Measurements from ENCODE around the gene XPNPEP1.

Gene XPNPEP1

DNA sequence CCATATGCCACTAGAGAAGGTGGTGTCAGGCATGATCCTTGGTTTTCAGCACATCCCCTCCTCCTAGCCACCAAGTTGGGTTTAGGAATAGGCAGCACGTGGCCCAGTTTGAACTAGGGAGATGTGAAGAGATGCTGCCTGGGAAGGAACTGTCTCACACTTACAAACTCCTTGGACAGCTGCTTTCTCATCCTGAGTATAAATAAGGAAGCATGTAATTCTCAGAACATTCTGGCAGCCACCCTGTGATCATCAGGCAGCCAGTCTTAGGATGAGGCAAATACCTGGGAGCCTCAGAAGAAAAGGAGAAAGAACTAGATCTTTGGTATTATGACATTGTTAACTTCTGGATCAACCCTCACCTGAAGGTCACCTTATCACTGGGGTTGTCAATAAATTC is 21.3 kb upstream of the XPNPEP1 start:
- no peak for ATAC-seq
- TF ChIP-seq, protein P1, sequence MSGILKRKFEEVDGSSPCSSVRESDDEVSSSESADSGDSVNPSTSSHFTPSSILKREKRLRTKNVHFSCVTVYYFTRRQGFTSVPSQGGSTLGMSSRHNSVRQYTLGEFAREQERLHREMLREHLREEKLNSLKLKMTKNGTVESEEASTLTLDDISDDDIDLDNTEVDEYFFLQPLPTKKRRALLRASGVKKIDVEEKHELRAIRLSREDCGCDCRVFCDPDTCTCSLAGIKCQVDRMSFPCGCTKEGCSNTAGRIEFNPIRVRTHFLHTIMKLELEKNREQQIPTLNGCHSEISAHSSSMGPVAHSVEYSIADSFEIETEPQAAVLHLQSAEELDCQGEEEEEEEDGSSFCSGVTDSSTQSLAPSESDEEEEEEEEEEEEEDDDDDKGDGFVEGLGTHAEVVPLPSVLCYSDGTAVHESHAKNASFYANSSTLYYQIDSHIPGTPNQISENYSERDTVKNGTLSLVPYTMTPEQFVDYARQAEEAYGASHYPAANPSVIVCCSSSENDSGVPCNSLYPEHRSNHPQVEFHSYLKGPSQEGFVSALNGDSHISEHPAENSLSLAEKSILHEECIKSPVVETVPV (CRISPR knock-in tag; IDR thresholded peaks at IDR 0.05) = no peak
- TF ChIP-seq, protein P2, sequence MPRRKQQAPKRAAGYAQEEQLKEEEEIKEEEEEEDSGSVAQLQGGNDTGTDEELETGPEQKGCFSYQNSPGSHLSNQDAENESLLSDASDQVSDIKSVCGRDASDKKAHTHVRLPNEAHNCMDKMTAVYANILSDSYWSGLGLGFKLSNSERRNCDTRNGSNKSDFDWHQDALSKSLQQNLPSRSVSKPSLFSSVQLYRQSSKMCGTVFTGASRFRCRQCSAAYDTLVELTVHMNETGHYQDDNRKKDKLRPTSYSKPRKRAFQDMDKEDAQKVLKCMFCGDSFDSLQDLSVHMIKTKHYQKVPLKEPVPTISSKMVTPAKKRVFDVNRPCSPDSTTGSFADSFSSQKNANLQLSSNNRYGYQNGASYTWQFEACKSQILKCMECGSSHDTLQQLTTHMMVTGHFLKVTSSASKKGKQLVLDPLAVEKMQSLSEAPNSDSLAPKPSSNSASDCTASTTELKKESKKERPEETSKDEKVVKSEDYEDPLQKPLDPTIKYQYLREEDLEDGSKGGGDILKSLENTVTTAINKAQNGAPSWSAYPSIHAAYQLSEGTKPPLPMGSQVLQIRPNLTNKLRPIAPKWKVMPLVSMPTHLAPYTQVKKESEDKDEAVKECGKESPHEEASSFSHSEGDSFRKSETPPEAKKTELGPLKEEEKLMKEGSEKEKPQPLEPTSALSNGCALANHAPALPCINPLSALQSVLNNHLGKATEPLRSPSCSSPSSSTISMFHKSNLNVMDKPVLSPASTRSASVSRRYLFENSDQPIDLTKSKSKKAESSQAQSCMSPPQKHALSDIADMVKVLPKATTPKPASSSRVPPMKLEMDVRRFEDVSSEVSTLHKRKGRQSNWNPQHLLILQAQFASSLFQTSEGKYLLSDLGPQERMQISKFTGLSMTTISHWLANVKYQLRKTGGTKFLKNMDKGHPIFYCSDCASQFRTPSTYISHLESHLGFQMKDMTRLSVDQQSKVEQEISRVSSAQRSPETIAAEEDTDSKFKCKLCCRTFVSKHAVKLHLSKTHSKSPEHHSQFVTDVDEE (CRISPR knock-in tag; IDR thresholded peaks at IDR 0.05) = no peak

DNA sequence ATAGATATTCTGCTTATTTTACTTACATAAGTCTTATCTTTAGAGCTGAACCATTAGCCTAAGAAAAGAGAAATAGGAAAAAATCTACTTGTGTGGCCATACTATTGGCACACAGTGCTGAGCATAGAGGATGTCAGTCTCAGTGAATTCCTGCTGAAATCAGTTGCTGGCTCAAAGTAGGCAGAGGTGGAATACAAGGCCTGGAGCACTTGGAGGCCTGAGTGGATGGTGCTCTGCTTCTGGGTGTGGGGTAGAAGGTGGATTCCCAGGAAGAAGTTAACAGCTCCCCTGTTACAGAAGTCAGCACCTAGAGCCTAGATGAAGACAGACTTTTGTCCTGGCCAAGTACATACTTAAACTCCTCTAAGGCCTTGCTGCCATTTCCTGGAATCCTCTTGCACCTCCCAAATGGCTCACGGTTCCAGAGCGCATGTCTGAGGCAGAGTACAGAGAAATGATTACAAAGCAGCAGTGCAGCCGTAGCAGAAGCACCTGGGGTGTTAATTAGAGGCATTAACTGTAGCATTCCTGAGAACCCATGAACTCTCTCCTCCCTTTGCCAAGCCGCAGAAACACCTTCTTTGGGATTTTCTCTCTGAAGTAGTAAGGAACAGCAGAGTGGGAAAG is 18.0 kb upstream of the XPNPEP1 start:
- no peak for ATAC-seq
- TF ChIP-seq ZC3H10 (CRISPR knock-in tag; IDR thresholded peaks at IDR 0.05) (no peak), OSR1 (CRISPR knock-in tag; IDR thresholded peaks at IDR 0.05) (no peak), GLIS3 (CRISPR knock-in tag; IDR thresholded peaks at IDR 0.05) (no peak), TOX (CRISPR knock-in tag; IDR thresholded peaks at IDR 0.05; ENCODE audit: borderline replicate concordance) (no peak), ZNF565 (CRISPR knock-in tag; conservative IDR thresholded peaks at IDR 0.05; ENCODE audit: low read depth) (no peak), PPARA (CRISPR knock-in tag; IDR thresholded peaks at IDR 0.05; ENCODE audit: borderline replicate concordance) (no peak), SNAI2 (CRISPR knock-in tag; IDR thresholded peaks at IDR 0.05) (no peak), RARB (CRISPR knock-in tag; IDR thresholded peaks at IDR 0.05) (no peak), ZNF70 (CRISPR knock-in tag; IDR thresholded peaks at IDR 0.05) (no peak), ZFP30 (CRISPR knock-in tag; IDR thresholded peaks at IDR 0.05) (no peak), TCF4 (CRISPR knock-in tag; IDR thresholded peaks at IDR 0.05; ENCODE audit: borderline replicate concordance) (no peak), ESRRG (CRISPR knock-in tag; IDR thresholded peaks at IDR 0.05) (no peak), ISL1 (CRISPR knock-in tag; IDR thresholded peaks at IDR 0.05) (no peak), BACH2 (CRISPR knock-in tag; IDR thresholded peaks at IDR 0.05; ENCODE audit: borderline replicate concordance) (no peak), ARNTL (CRISPR knock-in tag; IDR thresholded peaks at IDR 0.05; ENCODE audit: borderline replicate concordance, low read depth) (no peak), CSDC2 (CRISPR knock-in tag; IDR thresholded peaks at IDR 0.05) (no peak), ZFP3 (CRISPR knock-in tag; IDR thresholded peaks at IDR 0.05) (no peak)
- TF ChIP-seq, protein P3, sequence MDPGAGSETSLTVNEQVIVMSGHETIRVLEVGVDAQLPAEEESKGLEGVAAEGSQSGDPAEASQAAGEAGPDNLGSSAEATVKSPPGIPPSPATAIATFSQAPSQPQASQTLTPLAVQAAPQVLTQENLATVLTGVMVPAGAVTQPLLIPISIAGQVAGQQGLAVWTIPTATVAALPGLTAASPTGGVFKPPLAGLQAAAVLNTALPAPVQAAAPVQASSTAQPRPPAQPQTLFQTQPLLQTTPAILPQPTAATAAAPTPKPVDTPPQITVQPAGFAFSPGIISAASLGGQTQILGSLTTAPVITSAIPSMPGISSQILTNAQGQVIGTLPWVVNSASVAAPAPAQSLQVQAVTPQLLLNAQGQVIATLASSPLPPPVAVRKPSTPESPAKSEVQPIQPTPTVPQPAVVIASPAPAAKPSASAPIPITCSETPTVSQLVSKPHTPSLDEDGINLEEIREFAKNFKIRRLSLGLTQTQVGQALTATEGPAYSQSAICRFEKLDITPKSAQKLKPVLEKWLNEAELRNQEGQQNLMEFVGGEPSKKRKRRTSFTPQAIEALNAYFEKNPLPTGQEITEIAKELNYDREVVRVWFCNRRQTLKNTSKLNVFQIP (CRISPR knock-in tag; IDR thresholded peaks at IDR 0.05; ENCODE audit: borderline replicate concordance, low read depth) = no peak
- TF ChIP-seq, protein P2 (CRISPR knock-in tag; IDR thresholded peaks at IDR 0.05) = no peak
- TF ChIP-seq, protein P1 (CRISPR knock-in tag; IDR thresholded peaks at IDR 0.05) = no peak

DNA sequence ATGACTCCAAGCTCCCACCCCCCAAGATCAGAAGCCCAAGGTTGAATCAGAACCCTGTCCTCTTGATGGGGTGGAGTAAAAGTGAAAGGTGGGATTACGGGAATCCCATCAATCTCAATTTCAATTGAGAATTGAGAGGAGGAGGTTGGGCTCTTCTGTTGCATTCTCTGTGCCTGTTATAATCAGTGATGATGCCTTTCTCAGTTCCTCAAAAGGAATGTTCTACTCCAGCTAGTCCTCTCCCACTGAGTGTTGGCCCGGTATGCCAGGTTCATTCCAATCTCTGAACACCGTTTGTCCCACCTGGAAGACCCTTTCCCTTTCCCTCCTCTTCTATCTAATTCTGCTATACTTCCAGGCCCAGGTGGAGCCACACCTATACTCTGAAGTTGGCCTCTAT is 17.2 kb upstream of the XPNPEP1 start:
- ATAC-seq = no peak
- TF ChIP-seq TOX (CRISPR knock-in tag; IDR thresholded peaks at IDR 0.05; ENCODE audit: borderline replicate concordance) (no peak), OSR1 (CRISPR knock-in tag; IDR thresholded peaks at IDR 0.05) (no peak), TCF4 (CRISPR knock-in tag; IDR thresholded peaks at IDR 0.05; ENCODE audit: borderline replicate concordance) (no peak), BACH2 (CRISPR knock-in tag; IDR thresholded peaks at IDR 0.05; ENCODE audit: borderline replicate concordance) (no peak), ZFP3 (CRISPR knock-in tag; IDR thresholded peaks at IDR 0.05) (no peak), ZNF8 (CRISPR knock-in tag; IDR thresholded peaks at IDR 0.05) (no peak)
- TF ChIP-seq, protein P4, sequence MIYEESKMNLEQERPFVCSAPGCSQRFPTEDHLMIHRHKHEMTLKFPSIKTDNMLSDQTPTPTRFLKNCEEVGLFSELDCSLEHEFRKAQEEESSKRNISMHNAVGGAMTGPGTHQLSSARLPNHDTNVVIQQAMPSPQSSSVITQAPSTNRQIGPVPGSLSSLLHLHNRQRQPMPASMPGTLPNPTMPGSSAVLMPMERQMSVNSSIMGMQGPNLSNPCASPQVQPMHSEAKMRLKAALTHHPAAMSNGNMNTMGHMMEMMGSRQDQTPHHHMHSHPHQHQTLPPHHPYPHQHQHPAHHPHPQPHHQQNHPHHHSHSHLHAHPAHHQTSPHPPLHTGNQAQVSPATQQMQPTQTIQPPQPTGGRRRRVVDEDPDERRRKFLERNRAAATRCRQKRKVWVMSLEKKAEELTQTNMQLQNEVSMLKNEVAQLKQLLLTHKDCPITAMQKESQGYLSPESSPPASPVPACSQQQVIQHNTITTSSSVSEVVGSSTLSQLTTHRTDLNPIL (CRISPR knock-in tag; IDR thresholded peaks at IDR 0.05; ENCODE audit: low read depth) = no peak
- TF ChIP-seq, protein P5, sequence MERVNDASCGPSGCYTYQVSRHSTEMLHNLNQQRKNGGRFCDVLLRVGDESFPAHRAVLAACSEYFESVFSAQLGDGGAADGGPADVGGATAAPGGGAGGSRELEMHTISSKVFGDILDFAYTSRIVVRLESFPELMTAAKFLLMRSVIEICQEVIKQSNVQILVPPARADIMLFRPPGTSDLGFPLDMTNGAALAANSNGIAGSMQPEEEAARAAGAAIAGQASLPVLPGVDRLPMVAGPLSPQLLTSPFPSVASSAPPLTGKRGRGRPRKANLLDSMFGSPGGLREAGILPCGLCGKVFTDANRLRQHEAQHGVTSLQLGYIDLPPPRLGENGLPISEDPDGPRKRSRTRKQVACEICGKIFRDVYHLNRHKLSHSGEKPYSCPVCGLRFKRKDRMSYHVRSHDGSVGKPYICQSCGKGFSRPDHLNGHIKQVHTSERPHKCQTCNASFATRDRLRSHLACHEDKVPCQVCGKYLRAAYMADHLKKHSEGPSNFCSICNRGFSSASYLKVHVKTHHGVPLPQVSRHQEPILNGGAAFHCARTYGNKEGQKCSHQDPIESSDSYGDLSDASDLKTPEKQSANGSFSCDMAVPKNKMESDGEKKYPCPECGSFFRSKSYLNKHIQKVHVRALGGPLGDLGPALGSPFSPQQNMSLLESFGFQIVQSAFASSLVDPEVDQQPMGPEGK (CRISPR knock-in tag; IDR thresholded peaks at IDR 0.05; ENCODE audit: borderline replicate concordance) = no peak
- TF ChIP-seq, protein P1 (CRISPR knock-in tag; IDR thresholded peaks at IDR 0.05) = no peak

All from SK-N-SH treated with all-trans-retinoic acid at 6 μM for 48 hours (cell line).